HEK293 (cell line): Measurements from ENCODE around the gene RDM1.
A peak's percentile ranks its signal among the peaks of the same experiment; 100 is the strongest.

ENCODE experiments used
- GLIS2 ChIP-seq: fragments of 450-650 bp; formaldehyde crosslinking; IDR thresholded peaks from 2 replicates; pipeline ENCODE4 v1.5.1; 2016; ENCODE audit warnings: missing biosample characterization, missing genetic modification characterization
- HOXA7 ChIP-seq: sonication (generic); formaldehyde crosslinking; IDR thresholded peaks from 2 replicates; pipeline ENCODE4 v1.8.1; 2022; ENCODE audit warnings: missing genetic modification reagents, borderline replicate concordance
- KLF10 ChIP-seq: fragments of 450-650 bp; IDR thresholded peaks from 2 replicates; pipeline ENCODE4 v1.5.1; 2018; ENCODE audit warnings: missing biosample characterization, mild to moderate bottlenecking, missing genetic modification characterization
- REPIN1 ChIP-seq: fragments of 450-650 bp; formaldehyde crosslinking; IDR thresholded peaks from 2 replicates; pipeline ENCODE4 v1.5.1; 2017; ENCODE audit warnings: missing biosample characterization, missing genetic modification characterization, low read depth
- YY1 ChIP-seq: fragments of 450-650 bp; formaldehyde crosslinking; IDR thresholded peaks from 2 replicates; pipeline ENCODE4 v1.5.1; 2018; ENCODE audit warnings: missing biosample characterization, missing genetic modification characterization
- ZBTB21 ChIP-seq: fragments of 450-650 bp; formaldehyde crosslinking; IDR thresholded peaks from 2 replicates; pipeline ENCODE4 v1.5.1; 2017; ENCODE audit warnings: missing biosample characterization, missing genetic modification characterization
- ZNF10 ChIP-seq: fragments of 450-650 bp; formaldehyde crosslinking; IDR thresholded peaks from 2 replicates; pipeline ENCODE4 v1.5.1; 2017; ENCODE audit warnings: missing biosample characterization, missing genetic modification characterization
- ZNF112 ChIP-seq: fragments of 450-650 bp; formaldehyde crosslinking; IDR thresholded peaks from 2 replicates; pipeline ENCODE4 v1.5.0; 2017; ENCODE audit warnings: missing biosample characterization, missing genetic modification characterization
- ZNF138 ChIP-seq: fragments of 450-650 bp; formaldehyde crosslinking; IDR thresholded peaks from 2 replicates; pipeline ENCODE4 v1.5.1; 2016; ENCODE audit warnings: missing biosample characterization, missing genetic modification characterization, borderline replicate concordance
- ZNF350 ChIP-seq: fragments of 450-650 bp; formaldehyde crosslinking; IDR thresholded peaks from 2 replicates; pipeline ENCODE4 v1.5.0; 2017; ENCODE audit warnings: missing biosample characterization, mild to moderate bottlenecking, missing genetic modification characterization
- ZNF354C ChIP-seq: fragments of 450-650 bp; formaldehyde crosslinking; IDR thresholded peaks from 2 replicates; pipeline ENCODE4 v1.5.1; 2016; ENCODE audit warnings: missing biosample characterization, missing genetic modification characterization, low read depth, borderline replicate concordance
- ZNF37A ChIP-seq: fragments of 450-650 bp; IDR thresholded peaks from 2 replicates; pipeline ENCODE4 v1.5.1; 2018; ENCODE audit warnings: missing biosample characterization, missing genetic modification characterization
- ZNF394 ChIP-seq: fragments of 450-650 bp; formaldehyde crosslinking; IDR thresholded peaks from 2 replicates; pipeline ENCODE4 v1.5.1; 2016; ENCODE audit warnings: missing biosample characterization, missing genetic modification characterization, mild to moderate bottlenecking, moderate library complexity, borderline replicate concordance
- ZNF423 ChIP-seq: fragments of 450-650 bp; formaldehyde crosslinking; IDR thresholded peaks from 2 replicates; pipeline ENCODE4 v1.5.1; 2016; ENCODE audit warnings: missing biosample characterization, missing genetic modification characterization
- ZNF530 ChIP-seq: fragments of 450-650 bp; formaldehyde crosslinking; IDR thresholded peaks from 2 replicates; pipeline ENCODE4 v1.5.1; 2016; ENCODE audit warnings: low read depth, missing biosample characterization, missing genetic modification characterization
- ZNF544 ChIP-seq: fragments of 450-650 bp; formaldehyde crosslinking; IDR thresholded peaks from 2 replicates; pipeline ENCODE4 v1.5.0; 2017; ENCODE audit warnings: missing biosample characterization, missing genetic modification characterization
- ZNF548 ChIP-seq: fragments of 450-650 bp; formaldehyde crosslinking; IDR thresholded peaks from 2 replicates; pipeline ENCODE4 v1.5.1; 2016; ENCODE audit warnings: missing biosample characterization, missing genetic modification characterization
- ZNF654 ChIP-seq: fragments of 450-650 bp; formaldehyde crosslinking; IDR thresholded peaks from 2 replicates; pipeline ENCODE4 v1.5.1; 2016; ENCODE audit warnings: low read depth, missing biosample characterization, missing genetic modification characterization
- ZNF658 ChIP-seq: fragments of 450-650 bp; formaldehyde crosslinking; IDR thresholded peaks from 2 replicates; pipeline ENCODE4; 2016; ENCODE audit warnings: missing biosample characterization, missing genetic modification characterization
- ZNF670 ChIP-seq: fragments of 450-650 bp; formaldehyde crosslinking; IDR thresholded peaks from 2 replicates; pipeline ENCODE4 v1.5.1; 2016; ENCODE audit warnings: missing biosample characterization, missing genetic modification characterization, low read depth
- ZNF701 ChIP-seq: fragments of 450-650 bp; formaldehyde crosslinking; IDR thresholded peaks from 2 replicates; pipeline ENCODE4 v1.5.1; 2016; ENCODE audit warnings: missing biosample characterization, missing genetic modification characterization
- ZNF76 ChIP-seq: fragments of 450-650 bp; formaldehyde crosslinking; IDR thresholded peaks from 2 replicates; pipeline ENCODE4; 2016; ENCODE audit warnings: low read depth, missing biosample characterization, missing genetic modification characterization, borderline replicate concordance
- ZSCAN16 ChIP-seq: fragments of 450-650 bp; formaldehyde crosslinking; IDR thresholded peaks from 2 replicates; pipeline ENCODE4 v1.5.1; 2016; ENCODE audit warnings: missing biosample characterization, missing genetic modification characterization
- ZSCAN30 ChIP-seq: fragments of 450-650 bp; IDR thresholded peaks from 2 replicates; pipeline ENCODE4 v1.5.1; 2018; ENCODE audit warnings: missing biosample characterization, mild to moderate bottlenecking, missing genetic modification characterization, moderate library complexity
- TF ChIP-seq, protein P1 (sequence below): fragments of 450-650 bp; formaldehyde crosslinking; IDR thresholded peaks from 2 replicates; pipeline ENCODE4 v1.5.1; 2017; ENCODE audit warnings: missing biosample characterization, missing genetic modification characterization
- TF ChIP-seq, protein P2 (sequence below): fragments of 450-650 bp; formaldehyde crosslinking; IDR thresholded peaks from 2 replicates; pipeline ENCODE4 v1.5.1; 2016; ENCODE audit warnings: missing biosample characterization, missing genetic modification characterization
- TF ChIP-seq, protein P3 (sequence below): fragments of 450-650 bp; formaldehyde crosslinking; IDR thresholded peaks from 2 replicates; pipeline ENCODE4 v1.5.1; 2017; ENCODE audit warnings: missing biosample characterization, missing genetic modification characterization
- TF ChIP-seq, protein P4 (sequence below): fragments of 450-650 bp; formaldehyde crosslinking; IDR thresholded peaks from 2 replicates; pipeline ENCODE4 v1.5.1; 2016; ENCODE audit warnings: missing biosample characterization, missing genetic modification characterization
- TF ChIP-seq, protein P5 (sequence below): fragments of 450-650 bp; formaldehyde crosslinking; IDR thresholded peaks from 2 replicates; pipeline ENCODE4 v1.5.1; 2016; ENCODE audit warnings: missing biosample characterization, missing genetic modification characterization
- TF ChIP-seq, protein P6 (sequence below): fragments of 450-650 bp; formaldehyde crosslinking; IDR thresholded peaks from 2 replicates; pipeline ENCODE4 v1.5.1; 2016; ENCODE audit warnings: missing biosample characterization, missing genetic modification characterization, borderline replicate concordance

RDM1 gene

DNA sequence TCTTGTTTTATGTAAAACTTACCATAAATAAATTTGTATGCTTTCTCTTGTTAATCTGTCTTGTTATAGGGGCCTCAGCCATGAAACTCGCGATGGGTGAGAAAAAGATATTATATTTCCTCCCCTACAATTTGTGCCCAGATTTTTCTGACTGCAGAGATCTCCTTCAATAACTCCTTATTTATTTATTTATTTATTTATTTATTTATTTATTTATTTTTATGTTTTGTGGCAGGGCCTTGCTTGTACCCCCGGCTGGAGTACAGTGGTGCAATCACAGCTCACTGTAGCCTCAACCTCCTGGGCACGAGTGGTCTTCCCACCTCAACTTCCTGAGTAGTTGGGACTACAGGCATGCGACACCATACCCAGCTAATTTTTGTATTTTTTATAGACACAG lies 27.1 kb downstream of the RDM1 start (continued):
- TF ChIP-seq, protein P1, sequence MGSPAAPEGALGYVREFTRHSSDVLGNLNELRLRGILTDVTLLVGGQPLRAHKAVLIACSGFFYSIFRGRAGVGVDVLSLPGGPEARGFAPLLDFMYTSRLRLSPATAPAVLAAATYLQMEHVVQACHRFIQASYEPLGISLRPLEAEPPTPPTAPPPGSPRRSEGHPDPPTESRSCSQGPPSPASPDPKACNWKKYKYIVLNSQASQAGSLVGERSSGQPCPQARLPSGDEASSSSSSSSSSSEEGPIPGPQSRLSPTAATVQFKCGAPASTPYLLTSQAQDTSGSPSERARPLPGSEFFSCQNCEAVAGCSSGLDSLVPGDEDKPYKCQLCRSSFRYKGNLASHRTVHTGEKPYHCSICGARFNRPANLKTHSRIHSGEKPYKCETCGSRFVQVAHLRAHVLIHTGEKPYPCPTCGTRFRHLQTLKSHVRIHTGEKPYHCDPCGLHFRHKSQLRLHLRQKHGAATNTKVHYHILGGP (tag by site-specific recombination): no peak
- TF ChIP-seq ZNF423 (tag by site-specific recombination) (no peak), ZNF394 (peak; percentile 92), YY1 (tag by site-specific recombination) (no peak), ZNF138 (peak; percentile 64; the same call in 1 of the 2 replicates), ZNF37A (no peak), HOXA7 (CRISPR knock-in tag) (no peak), ZNF350 (tag by site-specific recombination) (no peak), ZSCAN16 (no peak), ZNF670 (tag by site-specific recombination) (no peak), ZNF112 (tag by site-specific recombination) (no peak), GLIS2 (no peak), ZNF10 (tag by site-specific recombination) (no peak), ZBTB21 (tag by site-specific recombination) (0 out of 2 replicates have a peak, but pooled peaks have one; percentile 20), ZSCAN30 (tag by site-specific recombination) (no peak), ZNF76 (tag by site-specific recombination) (no peak), ZNF658 (tag by site-specific recombination) (no peak), ZNF354C (tag by site-specific recombination) (0 out of 2 replicates have a peak, but pooled peaks have one; percentile 38), ZNF544 (no peak), REPIN1 (no peak), ZNF530 (tag by site-specific recombination) (no peak), ZNF701 (no peak), ZNF548 (tag by site-specific recombination) (no peak), KLF10 (tag by site-specific recombination) (no peak), ZNF654 (tag by site-specific recombination) (peak; percentile 32)
- TF ChIP-seq, protein P2, sequence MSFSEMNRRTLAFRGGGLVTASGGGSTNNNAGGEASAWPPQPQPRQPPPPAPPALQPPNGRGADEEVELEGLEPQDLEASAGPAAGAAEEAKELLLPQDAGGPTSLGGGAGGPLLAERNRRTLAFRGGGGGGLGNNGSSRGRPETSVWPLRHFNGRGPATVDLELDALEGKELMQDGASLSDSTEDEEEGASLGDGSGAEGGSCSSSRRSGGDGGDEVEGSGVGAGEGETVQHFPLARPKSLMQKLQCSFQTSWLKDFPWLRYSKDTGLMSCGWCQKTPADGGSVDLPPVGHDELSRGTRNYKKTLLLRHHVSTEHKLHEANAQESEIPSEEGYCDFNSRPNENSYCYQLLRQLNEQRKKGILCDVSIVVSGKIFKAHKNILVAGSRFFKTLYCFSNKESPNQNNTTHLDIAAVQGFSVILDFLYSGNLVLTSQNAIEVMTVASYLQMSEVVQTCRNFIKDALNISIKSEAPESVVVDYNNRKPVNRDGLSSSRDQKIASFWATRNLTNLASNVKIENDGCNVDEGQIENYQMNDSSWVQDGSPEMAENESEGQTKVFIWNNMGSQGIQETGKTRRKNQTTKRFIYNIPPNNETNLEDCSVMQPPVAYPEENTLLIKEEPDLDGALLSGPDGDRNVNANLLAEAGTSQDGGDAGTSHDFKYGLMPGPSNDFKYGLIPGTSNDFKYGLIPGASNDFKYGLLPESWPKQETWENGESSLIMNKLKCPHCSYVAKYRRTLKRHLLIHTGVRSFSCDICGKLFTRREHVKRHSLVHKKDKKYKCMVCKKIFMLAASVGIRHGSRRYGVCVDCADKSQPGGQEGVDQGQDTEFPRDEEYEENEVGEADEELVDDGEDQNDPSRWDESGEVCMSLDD (tag by site-specific recombination): no peak
- TF ChIP-seq, protein P3, sequence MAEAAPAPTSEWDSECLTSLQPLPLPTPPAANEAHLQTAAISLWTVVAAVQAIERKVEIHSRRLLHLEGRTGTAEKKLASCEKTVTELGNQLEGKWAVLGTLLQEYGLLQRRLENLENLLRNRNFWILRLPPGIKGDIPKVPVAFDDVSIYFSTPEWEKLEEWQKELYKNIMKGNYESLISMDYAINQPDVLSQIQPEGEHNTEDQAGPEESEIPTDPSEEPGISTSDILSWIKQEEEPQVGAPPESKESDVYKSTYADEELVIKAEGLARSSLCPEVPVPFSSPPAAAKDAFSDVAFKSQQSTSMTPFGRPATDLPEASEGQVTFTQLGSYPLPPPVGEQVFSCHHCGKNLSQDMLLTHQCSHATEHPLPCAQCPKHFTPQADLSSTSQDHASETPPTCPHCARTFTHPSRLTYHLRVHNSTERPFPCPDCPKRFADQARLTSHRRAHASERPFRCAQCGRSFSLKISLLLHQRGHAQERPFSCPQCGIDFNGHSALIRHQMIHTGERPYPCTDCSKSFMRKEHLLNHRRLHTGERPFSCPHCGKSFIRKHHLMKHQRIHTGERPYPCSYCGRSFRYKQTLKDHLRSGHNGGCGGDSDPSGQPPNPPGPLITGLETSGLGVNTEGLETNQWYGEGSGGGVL (tag by site-specific recombination): no peak
- TF ChIP-seq, protein P4, sequence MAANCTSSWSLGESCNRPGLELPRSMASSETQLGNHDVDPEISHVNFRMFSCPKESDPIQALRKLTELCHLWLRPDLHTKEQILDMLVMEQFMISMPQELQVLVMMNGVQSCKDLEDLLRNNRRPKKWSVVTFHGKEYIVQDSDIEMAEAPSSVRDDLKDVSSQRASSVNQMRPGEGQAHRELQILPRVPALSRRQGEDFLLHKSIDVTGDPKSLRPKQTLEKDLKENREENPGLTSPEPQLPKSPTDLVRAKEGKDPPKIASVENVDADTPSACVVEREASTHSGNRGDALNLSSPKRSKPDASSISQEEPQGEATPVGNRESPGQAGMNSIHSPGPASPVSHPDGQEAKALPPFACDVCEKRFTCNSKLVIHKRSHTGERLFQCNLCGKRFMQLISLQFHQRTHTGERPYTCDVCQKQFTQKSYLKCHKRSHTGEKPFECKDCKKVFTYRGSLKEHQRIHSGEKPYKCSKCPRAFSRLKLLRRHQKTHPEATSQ: no peak
- TF ChIP-seq, protein P5, sequence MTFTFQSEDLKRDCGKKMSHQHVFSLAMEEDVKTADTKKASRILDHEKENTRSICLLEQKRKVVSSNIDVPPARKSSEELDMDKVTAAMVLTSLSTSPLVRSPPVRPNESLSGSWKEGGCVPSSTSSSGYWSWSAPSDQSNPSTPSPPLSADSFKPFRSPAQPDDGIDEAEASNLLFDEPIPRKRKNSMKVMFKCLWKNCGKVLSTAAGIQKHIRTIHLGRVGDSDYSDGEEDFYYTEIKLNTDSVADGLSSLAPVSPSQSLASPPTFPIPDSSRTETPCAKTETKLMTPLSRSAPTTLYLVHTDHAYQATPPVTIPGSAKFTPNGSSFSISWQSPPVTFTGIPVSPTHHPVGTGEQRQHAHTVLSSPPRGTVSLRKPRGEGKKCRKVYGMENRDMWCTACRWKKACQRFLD: no peak
- TF ChIP-seq, protein P6, sequence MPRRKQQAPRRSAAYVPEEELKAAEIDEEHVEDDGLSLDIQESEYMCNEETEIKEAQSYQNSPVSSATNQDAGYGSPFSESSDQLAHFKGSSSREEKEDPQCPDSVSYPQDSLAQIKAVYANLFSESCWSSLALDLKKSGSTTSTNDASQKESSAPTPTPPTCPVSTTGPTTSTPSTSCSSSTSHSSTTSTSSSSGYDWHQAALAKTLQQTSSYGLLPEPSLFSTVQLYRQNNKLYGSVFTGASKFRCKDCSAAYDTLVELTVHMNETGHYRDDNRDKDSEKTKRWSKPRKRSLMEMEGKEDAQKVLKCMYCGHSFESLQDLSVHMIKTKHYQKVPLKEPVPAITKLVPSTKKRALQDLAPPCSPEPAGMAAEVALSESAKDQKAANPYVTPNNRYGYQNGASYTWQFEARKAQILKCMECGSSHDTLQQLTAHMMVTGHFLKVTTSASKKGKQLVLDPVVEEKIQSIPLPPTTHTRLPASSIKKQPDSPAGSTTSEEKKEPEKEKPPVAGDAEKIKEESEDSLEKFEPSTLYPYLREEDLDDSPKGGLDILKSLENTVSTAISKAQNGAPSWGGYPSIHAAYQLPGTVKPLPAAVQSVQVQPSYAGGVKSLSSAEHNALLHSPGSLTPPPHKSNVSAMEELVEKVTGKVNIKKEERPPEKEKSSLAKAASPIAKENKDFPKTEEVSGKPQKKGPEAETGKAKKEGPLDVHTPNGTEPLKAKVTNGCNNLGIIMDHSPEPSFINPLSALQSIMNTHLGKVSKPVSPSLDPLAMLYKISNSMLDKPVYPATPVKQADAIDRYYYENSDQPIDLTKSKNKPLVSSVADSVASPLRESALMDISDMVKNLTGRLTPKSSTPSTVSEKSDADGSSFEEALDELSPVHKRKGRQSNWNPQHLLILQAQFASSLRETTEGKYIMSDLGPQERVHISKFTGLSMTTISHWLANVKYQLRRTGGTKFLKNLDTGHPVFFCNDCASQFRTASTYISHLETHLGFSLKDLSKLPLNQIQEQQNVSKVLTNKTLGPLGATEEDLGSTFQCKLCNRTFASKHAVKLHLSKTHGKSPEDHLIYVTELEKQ (tag by site-specific recombination): no peak; the same call in 1 of the 2 replicates
